HG02642 (cell line): ENCODE measurements around the gene CD8B.
"Not testable (repeated sequence)": the region's sequence is repeated elsewhere in the genome, so short reads cannot be mapped to it uniquely, and the experiment has no call there.

ENCODE experiments used
- ATAC-seq: cut with Tn5 transposase; IDR thresholded peaks from one replicate; pipeline ENCODE4 v1.9.1; 2021; ENCODE audit warnings: mild to moderate bottlenecking; ENCODE audit not compliant: unreplicated experiment, poor library complexity

Gene CD8B

GRCh38 chr2:86861628-86862379, at the start of gene CD8B:
CD8B (minus strand) TSS chr2:86861886; CDS start chr2:86861865, 21 bp downstream.
- not testable (repeated sequence) for ATAC-seq

GRCh38 chr2:86905868-86906267, 44.2 kb upstream of the CD8B start:
- ATAC-seq: not testable (repeated sequence)

GRCh38 chr2:86900687-86901086, 39.0 kb upstream of the CD8B start:
- not testable (repeated sequence) for ATAC-seq

GRCh38 chr2:86886026-86886425, 24.3 kb upstream of the CD8B start:
- not testable (repeated sequence) for ATAC-seq

GRCh38 chr2:86882865-86883264, 21.2 kb upstream of the CD8B start:
- not testable (repeated sequence) for ATAC-seq

- ATAC-seq: not testable (repeated sequence)
Observed at GRCh38 chr2:86882118-86882665, 20.5 kb upstream of the CD8B start.

DNA sequence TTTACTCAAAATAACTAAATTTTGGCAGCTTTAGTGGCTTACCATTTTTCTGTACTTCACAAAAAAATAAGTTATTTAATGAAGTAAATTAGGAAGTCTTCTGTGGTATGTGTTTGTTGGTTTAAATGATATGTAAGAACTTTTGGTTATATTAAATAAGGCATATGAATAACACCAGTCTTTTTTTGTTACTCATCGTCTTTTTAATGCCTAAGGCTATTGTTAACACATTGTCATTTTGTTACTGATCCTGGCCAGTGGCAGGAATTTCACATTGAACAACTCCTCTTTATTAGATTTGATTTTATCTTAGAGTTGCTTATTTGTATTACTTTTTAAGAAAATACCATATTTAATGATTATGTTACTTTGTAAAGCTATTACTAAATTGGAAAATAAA, 17.3 kb upstream of the CD8B start:
- ATAC-seq: not testable (repeated sequence)

GRCh38 chr2:86870941-86871340, 9.3 kb upstream of the CD8B start:
- ATAC-seq: not testable (repeated sequence)

DNA sequence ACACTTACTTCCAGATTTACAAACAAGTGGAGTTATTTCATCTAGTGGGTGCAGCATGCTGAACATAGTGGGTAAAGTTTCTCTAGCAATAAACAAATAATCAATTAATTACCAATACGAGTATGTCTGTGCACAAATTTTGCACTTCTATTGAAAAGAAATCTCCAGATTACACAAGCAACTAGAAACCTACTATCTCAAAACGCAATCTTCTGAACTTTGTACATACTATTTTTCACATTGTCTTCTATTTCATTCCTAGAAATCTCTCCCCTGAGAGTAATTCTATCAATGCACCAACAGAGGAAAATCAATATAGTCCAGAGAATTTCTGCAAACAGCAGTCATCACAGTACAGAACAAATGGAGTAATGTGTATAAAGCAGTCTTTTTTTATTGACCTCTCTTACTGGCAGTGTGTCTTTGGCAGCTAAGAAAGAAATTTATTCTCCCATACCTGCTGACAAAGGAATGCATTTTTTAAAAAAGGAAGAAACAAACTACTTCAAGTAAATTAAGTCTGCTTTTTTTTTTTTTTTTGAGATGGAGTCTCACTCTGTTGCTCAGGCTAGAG, 7.3 kb upstream of the CD8B start:
- ATAC-seq: not testable (repeated sequence)

- ATAC-seq: not testable (repeated sequence)
Observed at GRCh38 chr2:86862380-86862703, 656 bp upstream of the CD8B start.

GRCh38 chr2:86861175-86861574, 511 bp downstream of the CD8B start:
- ATAC-seq: not testable (repeated sequence)

DNA sequence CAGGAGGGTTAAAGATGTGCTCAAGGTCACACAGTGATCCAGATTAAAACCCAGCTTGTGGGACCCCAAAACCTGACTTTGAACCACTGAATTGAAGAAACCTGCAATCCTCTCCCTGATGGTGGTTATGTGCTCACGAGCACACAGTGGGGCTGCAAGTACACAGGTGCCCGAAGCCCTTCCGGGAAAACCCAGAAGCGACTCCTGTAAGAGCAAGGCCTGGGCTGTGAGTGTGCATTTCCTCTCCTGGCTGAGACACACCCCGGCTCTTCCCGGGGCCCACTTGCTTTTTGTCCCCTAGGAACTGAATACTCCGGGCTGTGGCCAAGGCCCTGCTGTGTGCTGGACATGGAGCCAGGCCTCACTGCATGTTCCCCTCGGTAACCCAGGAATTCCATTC, 1.1 kb downstream of the CD8B start:
- not testable (repeated sequence) for ATAC-seq

- ATAC-seq: not testable (repeated sequence)
Observed at GRCh38 chr2:86857688-86858087, 4.0 kb downstream of the CD8B start.

GRCh38 chr2:86856498-86856897, 5.2 kb downstream of the CD8B start:
- not testable (repeated sequence) for ATAC-seq

DNA sequence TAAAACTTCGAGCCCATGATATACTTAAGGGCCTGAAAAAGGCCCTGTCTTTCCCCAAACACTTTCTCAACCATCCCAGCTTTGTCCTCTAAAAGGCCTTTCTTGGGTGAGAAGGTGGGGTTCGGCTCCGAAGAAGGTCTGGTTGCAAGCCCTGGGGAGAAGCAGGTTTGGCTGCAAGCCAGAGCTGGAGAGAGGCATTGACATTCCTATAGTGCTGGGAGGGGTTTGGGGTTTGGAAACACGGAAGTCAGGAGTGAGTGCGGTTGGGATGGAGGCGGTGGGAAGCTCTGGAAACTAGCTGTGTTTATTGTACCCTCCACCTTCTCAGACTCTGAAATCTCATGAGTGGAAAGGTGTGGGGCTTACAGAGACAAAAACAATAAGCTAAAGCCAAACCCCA, 5.7 kb downstream of the CD8B start:
- not testable (repeated sequence) for ATAC-seq

GRCh38 chr2:86851581-86851980, 10.1 kb downstream of the CD8B start:
- ATAC-seq: not testable (repeated sequence)

DNA sequence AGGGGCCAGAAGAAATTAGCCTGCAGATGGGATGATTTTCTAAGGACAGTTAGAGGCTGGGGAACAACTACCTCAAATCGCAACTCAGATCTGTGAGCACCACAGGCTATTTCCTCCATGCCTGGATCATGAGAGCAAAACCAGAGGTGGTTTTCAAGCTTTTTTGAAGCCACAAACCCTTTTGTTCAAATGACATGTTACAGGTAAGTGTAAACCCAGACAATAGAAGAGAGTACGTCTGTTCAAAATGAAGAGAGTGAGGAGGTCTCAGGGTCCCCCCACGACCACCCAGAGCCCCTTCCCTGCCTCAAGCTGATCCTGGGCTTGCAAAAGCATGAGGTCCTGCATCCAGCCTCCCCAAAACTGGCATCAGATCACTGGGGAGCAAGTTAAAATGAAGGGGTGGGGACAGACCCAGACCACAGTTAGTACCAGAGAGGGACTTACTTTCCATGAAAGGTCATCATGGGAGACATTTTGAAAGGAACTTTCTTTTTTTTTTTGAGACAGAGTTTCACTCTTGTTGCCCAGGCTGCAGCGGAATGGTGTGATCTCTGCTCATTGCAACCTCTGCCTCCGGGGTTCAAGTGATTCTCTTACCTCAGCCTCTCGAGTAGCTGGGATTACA, 19.0 kb downstream of the CD8B start:
- ATAC-seq: not testable (repeated sequence)

GRCh38 chr2:86841330-86841729, 20.4 kb downstream of the CD8B start:
- ATAC-seq: not testable (repeated sequence)

GRCh38 chr2:86839871-86840548, 21.7 kb downstream of the CD8B start:
- ATAC-seq: not testable (repeated sequence)

GRCh38 chr2:86839455-86839854, 22.2 kb downstream of the CD8B start:
- ATAC-seq: not testable (repeated sequence)
